ENCODE measurements around the gene PPIC.

DNA sequence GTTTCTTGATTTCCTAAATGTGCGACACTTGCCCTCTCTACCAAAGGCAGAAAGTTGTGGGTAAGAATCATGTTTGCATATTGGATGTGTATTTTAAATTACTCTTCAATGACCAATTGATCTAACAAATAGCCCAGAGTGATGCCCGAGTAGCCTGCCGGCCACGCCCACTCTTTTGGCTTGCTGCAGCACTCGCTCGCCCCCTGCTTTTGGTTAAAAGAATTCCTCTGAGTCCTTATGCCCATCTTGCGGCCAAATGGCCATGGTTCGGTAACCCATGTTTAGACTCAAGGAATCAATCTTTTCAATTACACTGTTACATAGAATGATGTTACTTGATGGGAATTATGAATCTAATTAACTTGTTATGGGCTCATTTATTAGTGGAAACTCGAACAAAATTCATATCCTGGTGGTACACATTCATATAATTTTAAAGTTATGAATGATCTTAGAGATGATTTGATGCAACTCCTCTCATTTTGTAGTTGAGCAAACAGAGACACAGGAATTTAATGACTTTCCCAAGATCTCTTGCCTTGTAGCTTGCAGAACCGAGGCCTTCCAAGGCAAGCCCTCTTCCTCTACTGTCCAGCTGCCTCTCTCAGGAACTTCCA lies 36.5 kb downstream of the PPIC start:
- TF ChIP-seq POLR2AphosphoS5 (IDR thresholded peaks at IDR 0.05; ENCODE audit: low read depth, low read length), result no peak
- TF ChIP-seq POLR2A (IDR thresholded peaks at IDR 0.05; ENCODE audit: low read depth, low read length), result no peak
